ENCODE results near the gene SPTB. TPM values are rescaled to one million over a fixed set of nuclear protein-coding genes. Genes with fewer than 3 reads are reported as not detected.

The SPTB gene
- total RNA-seq, 1 donor from 2014 or later: 14.9 TPM

GRCh38 chr14:64769096-64770020, 110.3 kb downstream of the SPTB start:
- Histone ChIP-seq H3K4me3 (no peak overlapping the region), H3K36me3 (no peaks in the 10 kb centered on the region), H3K27ac (no peak overlapping the region), H3K27me3 (no peaks in the 10 kb centered on the region), H3K9me3 (no peaks in the 10 kb centered on the region), H3K4me1 (peaks cover 3% of the 10 kb centered on the region in 2 donors)
- no peak for TF ChIP-seq CTCF (IDR thresholded peaks at IDR 0.05)
- intact Hi-C loops (cut with DNase I): loop anchor here (2.0 kb wide), 1 partner anchor 33 kb away; no protein-coding TSS in a partner anchor
- no peak for DNase-seq (ENCODE audit: low spot score in 2 of 2)

GRCh38 chr14:64768401-64769095, 111.2 kb downstream of the SPTB start:
- DNase-seq (ENCODE audit: low spot score in 2 of 2): no peak
- H3K9me3 ChIP-seq: no peaks in the 10 kb centered on the region
- no peaks in the 10 kb centered on the region for H3K27me3 ChIP-seq
- no peaks in the 10 kb centered on the region for H3K36me3 ChIP-seq
- no peak for TF ChIP-seq CTCF (IDR thresholded peaks at IDR 0.05)
- peaks cover 7 to 12% of the 10 kb centered on the region in 2 donors for H3K4me1 ChIP-seq
- H3K4me3 ChIP-seq: no peak overlapping the region
- H3K27ac ChIP-seq: no peak overlapping the region
- intact Hi-C loops (cut with DNase I): loop anchor here (2.0 kb wide), 1 partner anchor 34 kb away; no protein-coding TSS in a partner anchor

- no peak for DNase-seq (ENCODE audit: low spot score in 2 of 2)
- Histone ChIP-seq H3K27me3 (no peaks in the 10 kb centered on the region), H3K27ac (no peak overlapping the region), H3K9me3 (no peaks in the 10 kb centered on the region), H3K4me1 (peaks cover 8 to 13% of the 10 kb centered on the region in 2 donors), H3K4me3 (no peak overlapping the region), H3K36me3 (no peaks in the 10 kb centered on the region)
- intact Hi-C loops (cut with DNase I): no loop called here
- TF ChIP-seq CTCF (IDR thresholded peaks at IDR 0.05): no peak
Observed at GRCh38 chr14:64767215-64767964, 112.3 kb downstream of the SPTB start.

GRCh38 chr14:64766430-64767151, 113.1 kb downstream of the SPTB start:
- no peak for DNase-seq (ENCODE audit: low spot score in 2 of 2)
- Histone ChIP-seq H3K27me3 (no peaks in the 10 kb centered on the region), H3K4me3 (no peak overlapping the region), H3K36me3 (no peaks in the 10 kb centered on the region), H3K9me3 (no peaks in the 10 kb centered on the region), H3K4me1 (peaks cover 14 to 21% of the 10 kb centered on the region in 2 donors), H3K27ac (no peak overlapping the region)
- intact Hi-C loops (cut with DNase I): no loop called here
- no peak for TF ChIP-seq CTCF (IDR thresholded peaks at IDR 0.05)

All from ascending aorta (tissue), 2 donors.